ENCODE results near the gene ZNF593OS.
A peak's percentile ranks its signal among the peaks of the same experiment; 100 is the strongest.

Gene ZNF593OS
- 0 to 0.55 (median 0) reads per million in 17 experiments for total RNA-seq

DNA sequence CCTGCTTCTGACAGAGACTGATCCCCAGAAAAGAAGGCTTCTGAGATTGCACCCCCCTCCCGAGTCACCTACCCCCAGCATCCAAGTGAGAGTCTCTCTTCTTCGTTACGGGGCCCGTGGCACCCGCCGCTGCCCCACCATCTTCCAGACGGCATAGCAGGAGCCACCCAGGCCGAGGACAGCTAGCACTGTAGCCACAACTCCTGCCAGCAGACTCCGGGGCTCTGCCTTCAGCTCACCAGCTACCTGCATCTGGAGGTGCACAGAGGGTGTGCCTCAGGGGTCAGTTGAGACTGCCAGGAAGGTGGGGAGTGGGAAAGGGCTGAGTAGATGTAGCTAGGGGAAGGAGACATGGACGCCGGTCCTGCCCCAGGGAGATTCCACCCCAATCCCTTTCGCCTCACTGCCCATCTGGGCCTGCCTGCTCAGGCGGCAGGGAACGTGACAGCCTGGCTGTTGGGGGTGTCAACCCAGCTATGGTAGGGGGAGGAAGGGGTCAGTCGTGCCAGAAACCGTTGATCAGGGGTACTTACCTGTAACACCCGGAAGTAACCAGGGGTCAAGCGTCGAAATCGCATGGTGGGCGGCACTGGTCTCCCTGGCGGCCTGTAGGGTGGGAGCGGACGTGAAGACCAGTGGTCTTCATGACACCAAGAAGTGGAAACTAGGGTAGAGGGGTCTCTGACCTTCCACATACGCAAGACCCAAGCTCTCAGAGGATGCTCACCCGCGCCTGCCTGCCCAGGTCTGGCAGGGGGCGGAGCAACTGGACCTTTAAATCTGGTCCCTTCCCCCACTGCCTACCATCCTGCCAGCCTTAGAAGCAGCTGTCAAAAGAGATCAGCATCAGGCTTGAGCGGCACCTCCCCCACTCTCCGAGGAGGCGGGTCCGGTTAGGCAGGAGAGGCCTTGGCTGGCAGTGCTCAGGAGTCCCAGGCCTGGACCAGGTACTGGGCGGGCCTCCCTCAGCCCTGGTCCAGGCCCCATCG, at the start of gene ZNF593OS:
Gene ZNF593OS, minus strand, starts transcription at position 749 of the 989 bp plus-strand sequence. Its CDS starts 171 bp downstream, at position 578.
- no peak for DNase-seq

DNA sequence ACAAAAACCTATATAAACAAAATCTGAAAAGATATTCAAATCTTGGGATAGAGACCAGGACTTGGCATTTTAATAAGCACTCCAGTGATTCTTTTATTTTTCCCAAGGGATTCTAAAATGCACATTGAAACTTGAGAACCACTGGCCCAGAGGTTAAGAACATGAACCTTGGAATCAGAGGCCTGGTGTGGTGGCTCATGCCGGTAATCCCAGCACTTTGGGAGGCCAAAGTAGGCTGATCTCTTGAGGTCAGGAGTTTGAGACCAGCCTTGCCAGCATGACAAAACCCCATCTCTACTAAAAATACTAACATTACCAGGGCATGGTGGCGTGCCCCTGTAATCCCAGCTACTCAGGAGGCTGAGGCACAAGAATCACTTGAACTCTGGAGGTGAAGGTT, 49.5 kb upstream of the ZNF593OS start:
- no peak for DNase-seq

DNA sequence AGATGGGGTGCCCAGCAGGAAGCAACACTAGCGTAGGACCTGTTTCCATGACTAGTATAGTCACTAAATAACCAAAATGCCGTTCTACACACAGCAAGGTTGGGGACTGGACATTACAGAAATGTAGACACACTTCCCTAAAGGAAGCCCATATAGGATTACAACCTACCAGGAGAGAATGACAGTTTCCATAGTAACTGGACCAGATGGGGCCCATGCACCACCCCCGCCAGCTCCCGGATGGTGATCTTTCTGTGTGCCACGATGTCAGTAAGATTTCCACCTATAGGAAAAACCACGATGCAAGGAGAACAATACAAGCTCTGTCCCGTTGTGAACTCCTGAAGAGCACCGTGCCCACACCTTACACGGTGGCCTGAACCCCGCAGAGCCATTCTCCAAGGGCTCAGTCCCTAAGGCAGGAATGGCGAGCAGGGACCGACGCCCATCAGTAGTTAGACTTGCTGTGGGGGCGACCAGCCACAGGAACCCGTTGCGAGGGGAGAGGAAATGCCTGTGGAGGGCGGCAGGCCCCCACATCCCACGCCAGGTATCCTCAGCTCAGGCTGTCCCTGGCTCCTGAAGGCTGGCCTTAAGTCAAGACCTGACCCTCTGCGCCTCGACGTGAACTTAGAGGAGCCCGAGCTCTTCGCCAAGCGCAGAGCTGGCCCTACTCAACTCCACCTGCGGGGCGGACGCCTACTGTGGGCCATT, 48.7 kb upstream of the ZNF593OS start:
- no peak for DNase-seq

DNA sequence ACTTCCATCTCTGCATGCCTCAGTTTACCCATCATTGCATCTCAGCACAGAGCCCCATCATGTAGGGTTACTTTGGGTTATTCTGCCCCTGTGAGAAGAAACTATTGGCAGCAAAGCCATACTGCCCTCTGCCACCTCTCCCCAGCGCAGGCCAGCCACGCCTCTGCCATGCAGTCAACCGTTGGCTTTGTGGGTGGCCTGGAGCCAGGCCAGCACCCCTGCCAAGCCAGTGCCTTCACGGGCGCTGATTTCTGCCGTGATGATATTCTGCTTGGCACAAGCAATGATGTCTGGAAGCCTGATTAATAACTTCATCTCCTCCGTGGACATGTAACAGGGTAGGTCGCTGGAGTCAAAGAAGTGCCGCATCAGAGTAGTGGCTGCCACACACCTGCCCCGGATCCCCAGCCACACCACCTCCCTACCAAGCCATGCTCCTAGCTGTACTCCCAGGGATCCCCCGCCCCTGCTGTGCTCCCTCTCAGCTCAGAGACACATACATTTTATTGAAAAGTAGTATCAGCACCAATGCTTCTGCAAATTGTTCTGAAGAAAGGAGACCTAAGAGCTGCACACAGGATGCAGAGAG, 47.4 kb upstream of the ZNF593OS start:
- no peak for DNase-seq

DNA sequence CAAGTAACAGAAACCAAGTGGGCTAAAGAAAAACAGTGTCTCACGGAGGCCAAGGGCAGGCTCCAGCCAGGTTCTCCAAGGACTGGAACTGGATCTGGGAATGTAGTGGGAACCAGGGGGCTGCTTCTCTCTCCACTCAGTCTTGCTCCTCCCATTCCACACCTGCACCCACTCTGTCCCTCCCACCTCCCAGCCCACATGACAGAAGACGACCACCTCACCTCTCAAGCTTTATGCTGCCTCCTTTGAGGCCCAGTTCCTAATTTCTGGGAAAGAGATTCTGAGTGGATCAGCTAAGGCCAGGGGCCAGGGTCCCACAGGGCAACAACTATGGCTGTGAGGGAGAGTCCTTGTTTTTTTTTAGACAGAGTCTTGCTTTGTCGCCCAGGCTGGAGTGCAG, 43.6 kb upstream of the ZNF593OS start:
- DNase-seq = no peak

DNA sequence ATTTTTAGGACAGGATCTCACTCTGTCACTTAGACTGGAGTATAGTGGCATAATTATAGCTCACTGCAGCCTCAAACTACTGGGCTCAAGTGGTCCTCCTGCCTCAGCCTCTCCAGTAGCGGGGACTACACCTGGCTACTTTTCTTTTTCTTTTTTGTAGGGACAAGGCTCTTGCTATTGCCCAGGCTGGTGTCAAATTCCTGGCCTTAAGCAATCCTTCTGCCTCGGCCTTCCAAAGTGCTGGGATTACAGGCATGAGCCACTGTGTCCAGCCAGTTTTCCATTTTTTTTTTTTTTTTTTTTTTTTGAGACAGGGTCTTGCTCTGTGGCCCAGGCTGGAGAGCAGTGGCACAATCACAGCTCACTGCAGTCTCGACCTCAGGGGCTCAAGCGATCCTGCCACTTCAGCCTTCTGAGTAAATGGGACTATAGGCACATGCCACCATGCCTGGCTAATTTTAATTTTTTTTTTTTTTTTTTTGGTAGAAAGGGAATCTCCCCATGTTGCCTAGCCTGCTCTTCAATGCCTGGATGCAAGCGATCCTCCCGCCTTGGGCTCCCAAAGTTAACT, 41.8 kb upstream of the ZNF593OS start:
- DNase-seq = no peak

DNA sequence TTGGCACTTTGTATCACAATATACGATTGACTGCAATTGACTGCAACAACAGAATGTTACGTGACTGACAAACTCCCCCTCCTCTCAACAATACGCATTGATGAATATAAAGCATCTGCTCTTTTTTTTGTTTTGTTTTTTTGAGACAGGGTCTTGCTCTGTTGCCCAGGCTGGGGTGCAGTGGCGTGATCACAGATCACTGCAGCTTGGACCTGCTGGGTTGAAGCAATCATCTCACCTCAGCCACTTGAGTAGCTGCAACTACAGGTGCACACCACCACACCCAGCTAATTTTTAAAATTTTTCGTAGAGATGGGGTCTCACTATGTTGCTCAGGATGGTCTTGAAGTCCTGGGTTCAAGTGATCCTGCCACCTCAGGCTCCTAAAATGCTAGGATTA, 41.1 kb upstream of the ZNF593OS start:
- DNase-seq = no peak

DNA sequence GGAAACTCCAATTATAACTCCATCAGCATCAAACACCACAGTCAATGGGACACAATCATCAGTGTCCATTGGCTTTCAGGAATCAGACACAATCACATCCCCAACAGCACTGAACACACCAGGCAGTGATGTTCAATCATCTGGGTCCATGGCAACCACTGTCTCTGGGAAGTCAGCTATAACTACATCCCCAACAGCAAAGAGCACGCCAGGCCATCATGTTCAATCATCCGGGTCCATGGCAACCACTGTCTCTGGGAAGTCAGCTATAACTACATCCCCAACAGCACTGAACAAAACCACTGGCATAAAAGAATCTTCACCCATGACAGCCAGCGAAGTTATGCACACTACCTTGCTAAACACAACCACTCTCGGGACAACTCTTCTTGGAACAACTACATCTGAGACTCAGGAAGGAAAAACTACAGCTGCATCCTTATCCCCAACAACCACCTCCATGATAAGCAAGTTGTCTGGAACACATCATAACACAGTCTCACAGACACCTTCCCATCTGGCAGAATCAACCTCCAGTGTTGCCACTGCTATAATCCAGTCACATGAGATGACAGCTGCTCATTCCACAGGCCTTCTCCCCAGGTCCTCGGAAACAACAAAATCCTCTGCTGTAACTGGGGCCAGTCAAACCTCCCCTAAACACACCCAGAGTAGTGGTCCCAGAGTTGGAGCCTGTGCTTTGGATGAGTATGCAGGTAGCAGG, 38.7 kb upstream of the ZNF593OS start:
- DNase-seq = no peak

DNA sequence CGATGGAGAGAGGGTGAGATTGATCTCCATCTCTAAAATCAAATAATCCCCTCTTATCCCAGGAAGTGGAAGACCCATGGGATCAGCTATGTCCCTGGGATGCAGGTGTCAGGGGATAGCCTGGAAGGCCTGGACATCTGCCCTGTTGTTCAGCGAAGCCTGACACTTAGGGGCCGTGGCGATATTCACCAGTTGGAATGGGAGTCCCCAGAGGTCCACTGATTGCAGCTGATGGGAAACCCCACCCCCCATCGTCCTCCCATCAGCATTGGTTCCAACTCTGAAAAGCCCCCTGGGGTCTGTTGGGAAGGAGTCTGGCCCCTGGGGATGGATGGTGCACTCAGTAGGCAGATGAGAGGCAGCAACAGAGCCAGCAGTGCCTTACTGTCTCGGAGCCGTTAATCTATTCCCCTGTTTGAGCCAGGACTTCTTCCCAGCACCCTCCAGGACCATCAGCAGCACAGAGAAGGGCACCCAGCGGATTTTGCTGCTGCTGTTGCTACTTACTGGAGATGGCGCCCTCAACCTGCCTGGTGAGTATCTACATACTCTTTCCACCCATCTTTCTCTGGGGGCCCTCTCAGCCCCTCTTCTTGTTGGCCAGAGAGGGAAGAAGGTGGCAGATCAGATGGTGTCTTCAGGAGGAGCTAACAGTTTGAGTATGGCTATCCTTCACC, 32.1 kb upstream of the ZNF593OS start:
- peak in 3 of 4 experiments; percentile 8 to 23 (median 16) for DNase-seq

DNA sequence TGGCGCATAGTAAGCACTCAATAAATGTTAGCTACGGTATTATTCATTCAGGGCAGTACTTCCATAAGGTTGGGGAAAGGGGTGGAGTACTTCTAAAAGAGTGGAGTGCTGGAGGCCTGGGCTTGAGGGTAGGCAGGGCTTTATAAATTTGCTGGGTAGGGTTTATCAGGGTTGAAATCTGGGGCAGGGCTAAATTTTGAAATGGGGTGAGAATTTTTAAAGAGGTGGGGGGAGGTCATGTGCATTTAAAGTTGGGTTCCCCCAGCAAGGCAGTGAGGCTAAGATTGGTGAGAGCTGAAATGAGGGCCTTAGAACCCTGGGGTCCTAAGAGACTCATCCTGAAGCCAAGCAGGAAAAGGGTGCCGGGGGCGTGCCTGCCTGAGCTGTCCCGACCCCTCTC, 28.8 kb upstream of the ZNF593OS start:
- no peak for DNase-seq

DNA sequence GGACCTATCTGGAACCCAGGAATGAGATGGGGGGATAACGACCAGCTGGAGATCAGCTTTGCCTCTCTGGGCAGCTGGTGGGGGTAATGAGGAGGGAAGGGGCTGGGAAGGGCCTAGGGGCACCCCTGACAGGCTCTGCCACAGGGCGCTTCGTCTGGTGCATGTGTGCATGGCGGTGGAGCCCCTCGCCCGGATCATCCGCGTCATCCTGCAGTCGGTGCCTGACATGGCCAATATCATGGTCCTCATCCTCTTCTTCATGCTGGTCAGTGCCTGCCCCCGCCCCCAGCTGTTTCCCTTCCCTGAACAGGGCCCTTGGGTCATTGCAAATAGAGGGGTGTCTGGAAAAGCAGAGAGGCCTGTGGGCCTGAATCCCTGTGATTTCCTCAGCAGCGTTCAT, 26.2 kb upstream of the ZNF593OS start:
- no peak for DNase-seq

DNA sequence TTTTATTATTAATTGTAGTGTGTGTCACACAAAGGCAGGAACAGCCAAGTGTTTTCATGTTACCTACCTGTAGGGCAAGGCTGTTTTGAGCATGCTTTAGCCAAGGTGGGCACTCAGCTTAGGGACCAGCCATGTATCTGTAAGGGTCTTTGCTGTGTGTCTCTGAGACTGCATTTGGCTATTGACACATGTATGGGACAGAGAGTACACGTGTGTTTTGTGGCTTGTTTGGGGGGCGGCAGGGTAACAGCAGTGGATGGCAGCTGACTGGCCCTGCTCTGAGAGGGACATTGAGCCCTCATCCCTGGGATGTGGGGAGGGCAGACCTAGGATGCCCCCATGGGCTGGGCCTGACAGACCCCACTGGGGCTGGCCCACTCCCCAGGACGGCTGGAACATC, 25.7 kb upstream of the ZNF593OS start:
- DNase-seq = no peak

DNA sequence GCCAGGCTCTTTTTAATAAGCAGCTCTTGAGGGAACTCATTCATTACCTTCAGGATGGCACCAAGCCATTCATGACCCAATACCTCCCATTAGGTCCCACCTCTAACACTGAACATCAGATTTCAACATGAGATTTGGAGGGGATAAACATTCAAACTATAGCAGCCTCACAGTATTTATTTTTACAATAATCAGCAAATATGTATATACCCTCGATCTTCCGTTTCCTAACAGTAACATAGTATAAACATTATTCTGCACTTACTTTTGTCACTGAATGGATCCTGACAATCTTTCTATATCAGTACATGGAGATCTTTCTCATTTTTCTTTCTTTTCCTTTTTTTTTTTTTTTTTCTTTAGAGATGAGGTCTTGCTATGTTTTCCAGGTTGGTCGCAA, 24.2 kb upstream of the ZNF593OS start:
- no peak for DNase-seq

DNA sequence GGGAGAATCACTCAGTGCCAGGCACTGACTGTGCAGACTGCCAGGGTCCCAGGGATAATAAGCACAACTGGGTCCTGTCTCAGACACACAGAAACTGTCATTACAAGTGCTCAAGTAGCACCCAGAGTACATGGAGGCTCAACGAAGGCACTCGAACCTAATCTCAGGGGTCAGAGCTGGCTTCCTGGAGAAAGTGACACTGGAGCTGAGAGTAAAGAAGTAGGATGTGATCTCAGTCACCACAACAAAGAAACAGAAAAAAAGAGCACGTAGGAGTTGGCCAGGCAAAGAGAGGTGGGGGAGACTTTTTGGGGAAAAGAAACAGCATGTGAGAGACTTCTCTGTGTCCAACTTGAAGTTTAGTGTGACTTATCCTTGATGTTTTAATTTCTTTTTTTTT, 20.1 kb upstream of the ZNF593OS start:
- DNase-seq = no peak

DNA sequence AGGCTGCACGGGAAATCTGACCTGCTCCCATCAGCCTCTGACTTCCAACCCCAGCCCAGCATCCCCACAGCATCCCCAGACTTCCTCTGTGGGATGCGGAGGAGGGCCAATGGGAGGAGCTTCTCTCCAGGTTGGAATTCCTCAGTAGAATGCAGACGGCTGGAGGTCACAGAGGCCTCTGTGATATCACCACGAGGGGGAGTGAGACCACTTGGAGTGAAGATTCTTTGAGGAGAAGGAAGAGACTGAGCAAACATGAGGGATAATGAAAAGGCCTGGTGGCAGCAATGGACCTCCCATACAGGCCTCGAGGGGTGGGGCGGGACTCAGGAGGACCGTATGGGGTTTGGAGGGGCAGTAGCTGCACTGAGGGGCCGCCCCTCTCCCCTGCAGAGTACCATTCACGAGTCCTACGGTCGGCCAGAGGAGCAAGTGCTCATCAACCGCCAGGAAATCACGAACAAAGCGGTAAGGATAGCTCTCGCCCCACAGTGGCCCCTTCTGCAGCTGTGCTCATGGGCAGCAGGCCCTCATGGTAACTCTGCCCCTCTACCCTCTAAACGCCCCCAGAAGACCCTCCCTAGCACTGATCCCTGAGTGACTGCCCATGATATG, 18.8 kb upstream of the ZNF593OS start, which contains the start of gene CATSPER4:
Gene CATSPER4, plus strand, starts transcription at position 230 of the 615 bp plus-strand sequence. Its CDS starts 26 bp downstream, at position 256.
- DNase-seq = peak in 3 of 4 experiments; percentile 10 to 29 (median 20)

DNA sequence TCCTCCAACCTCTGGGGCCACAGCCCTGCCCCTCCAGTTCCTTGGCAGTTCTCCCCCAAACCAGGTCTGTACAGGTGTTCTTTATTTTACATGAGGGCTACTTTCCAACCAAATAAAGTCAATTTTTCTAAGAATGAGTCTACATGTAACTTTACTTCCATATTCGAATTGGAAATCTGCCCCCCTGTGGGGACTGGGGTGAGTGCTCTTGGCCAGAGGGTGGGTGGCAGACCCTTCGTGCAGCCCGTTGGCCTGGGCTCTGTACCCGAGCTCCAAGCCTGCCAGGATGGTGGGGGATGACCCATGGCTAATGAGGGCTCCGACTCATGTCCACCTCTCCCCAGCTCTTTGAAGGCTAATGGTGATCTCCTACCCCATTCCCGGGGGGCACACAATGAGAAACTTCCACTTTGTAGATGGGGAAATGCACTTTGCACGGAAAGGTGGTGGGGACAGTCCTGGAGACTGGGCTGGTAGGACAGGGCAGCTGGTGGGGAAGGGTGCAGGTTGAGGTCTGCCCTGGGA, 18.2 kb upstream of the ZNF593OS start:
- no peak for DNase-seq

DNA sequence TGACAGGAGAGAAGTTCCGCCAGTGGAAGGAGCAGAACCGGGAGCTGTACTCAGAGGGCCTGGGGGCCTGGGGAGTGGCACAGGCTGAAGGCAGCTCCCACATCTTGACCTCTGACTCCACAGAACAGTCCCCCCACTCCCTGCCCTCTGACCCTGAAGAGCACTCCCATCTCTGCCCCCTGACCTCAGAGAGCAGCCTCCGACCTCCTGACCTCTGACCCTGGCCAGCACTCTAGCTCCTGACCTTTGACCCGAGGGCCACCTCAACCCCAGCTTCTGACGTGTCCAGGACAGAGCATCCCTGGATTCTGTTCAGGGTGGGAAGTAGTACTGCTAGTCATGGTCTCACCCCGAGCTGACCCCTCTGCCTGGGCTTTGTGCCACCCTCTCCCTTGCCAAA, 17.7 kb upstream of the ZNF593OS start:
- no peak for DNase-seq

DNA sequence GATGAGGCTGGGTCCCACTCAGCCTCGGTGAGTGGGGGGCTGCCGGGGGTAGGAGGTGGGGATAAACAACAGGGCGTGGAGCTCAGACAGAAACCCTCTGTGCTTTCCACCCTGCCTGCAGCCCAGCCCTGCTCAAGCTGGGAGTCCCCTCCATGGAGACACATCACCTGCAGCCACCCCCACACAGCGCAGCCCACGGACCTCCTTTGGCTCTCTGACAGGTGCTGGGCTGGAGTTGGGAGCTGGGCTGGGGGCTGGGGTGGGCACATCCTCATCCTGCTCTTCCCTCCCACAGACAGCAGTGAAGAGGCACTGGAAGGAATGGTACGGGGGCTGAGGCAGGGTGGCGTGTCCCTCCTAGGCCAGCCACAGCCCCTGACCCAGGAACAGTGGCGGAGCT, 16.8 kb upstream of the ZNF593OS start:
- no peak for DNase-seq

DNA sequence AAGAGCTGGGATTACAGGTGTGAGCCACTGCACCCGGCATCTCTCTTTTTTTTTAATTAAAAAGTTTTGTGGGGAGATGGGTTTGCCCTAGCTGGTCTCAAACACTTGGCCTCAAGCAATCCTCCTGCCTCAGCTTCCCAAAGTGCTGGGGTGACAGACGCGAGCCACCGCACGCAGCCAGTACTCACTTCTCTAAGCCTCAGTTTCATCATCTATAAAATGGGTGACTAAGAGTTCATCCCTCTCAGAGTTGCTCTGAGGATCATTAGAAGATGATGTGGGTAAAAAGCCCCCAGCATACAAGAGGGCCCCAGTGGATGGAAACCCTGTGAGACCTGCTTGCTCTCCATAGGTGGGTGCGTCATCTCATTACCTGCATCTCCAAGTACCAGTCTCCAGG, 16.2 kb upstream of the ZNF593OS start:
- no peak for DNase-seq

DNA sequence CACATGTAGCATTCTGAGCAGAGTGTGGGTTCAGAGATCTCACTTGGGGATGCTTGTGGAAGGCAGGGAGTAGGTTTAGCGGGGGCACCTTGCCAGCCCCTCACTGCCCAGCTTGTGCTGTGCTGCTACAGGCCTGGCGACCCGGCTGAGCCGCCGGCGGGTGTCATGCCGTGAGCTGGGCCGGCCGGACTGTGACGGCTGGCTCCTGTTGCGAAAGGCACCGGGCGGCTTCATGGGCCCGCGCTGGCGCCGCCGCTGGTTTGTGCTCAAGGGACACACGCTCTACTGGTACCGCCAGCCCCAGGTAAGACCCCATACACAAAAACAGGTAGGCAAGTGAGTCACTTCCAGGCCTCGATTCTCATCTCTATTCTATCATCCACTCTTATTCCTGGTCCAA, 13.3 kb upstream of the ZNF593OS start:
- no peak for DNase-seq

DNA sequence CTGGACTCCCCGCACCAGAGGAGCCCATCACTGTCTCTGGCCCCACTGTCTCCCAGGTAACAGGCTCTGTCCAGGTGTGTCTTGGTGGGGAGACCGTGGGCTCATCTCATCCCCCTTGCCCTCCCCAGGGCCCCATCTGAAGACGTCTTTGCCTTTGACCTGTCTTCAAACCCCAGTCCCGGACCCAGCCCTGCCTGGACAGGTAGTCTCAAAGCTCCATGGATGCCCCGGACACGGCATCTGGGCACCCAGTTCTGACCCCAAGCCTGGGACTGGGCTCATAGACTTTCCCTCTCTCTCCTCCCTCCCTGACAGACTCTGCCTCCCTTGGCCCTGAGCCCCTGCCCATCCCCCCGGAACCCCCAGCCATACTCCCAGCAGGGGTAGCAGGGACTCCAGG, 12.5 kb upstream of the ZNF593OS start:
- no peak for DNase-seq

Measured in suppressor macrophage (primary cell).